Measurements from ENCODE around the gene WDR4. TPM values are rescaled to one million over a fixed set of nuclear protein-coding genes. Genes with fewer than 3 reads are reported as not detected.

Gene WDR4
- total and polyA plus RNA-seq, 2 of the 13 experiments (the other 11 are each of a cell fraction or from before 2014, with no cell fraction given) = 11.3 to 14.4 TPM

- TF ChIP-seq SMAD3 (CRISPR knock-in tag; IDR thresholded peaks at IDR 0.05) (peak; percentile 40; the same call in 1 of the 2 replicates), BORCS8-MEF2B (CRISPR knock-in tag; IDR thresholded peaks at IDR 0.05) (no peak; the same call in 1 of the 2 replicates), ZHX2 (IDR thresholded peaks at IDR 0.05; ENCODE audit: low read depth) (no peak; the same call in 1 of the 2 replicates), ZHX2 (CRISPR knock-in tag; IDR thresholded peaks at IDR 0.05; ENCODE audit: borderline replicate concordance) (peak; percentile 88; the same call in 1 of the 2 replicates), ZNF350 (CRISPR knock-in tag; IDR thresholded peaks at IDR 0.05; ENCODE audit: borderline replicate concordance, low read depth) (peak; percentile 78; the same call in 1 of the 2 replicates), ZNF761 (CRISPR knock-in tag; conservative IDR thresholded peaks at IDR 0.05) (peak; percentile 43; the same call in 1 of the 2 replicates), USF2 (IDR thresholded peaks at IDR 0.05; ENCODE audit: low read depth, low read length) (no peak), USF2 (CRISPR knock-in tag; IDR thresholded peaks at IDR 0.05; ENCODE audit: borderline replicate concordance) (peak; percentile 35; the same call in 1 of the 2 replicates), PRDM15 (CRISPR knock-in tag; IDR thresholded peaks at IDR 0.05) (peak; percentile 39; the same call in 1 of the 2 replicates), ZSCAN22 (CRISPR knock-in tag; IDR thresholded peaks at IDR 0.05) (peak; percentile 59; the same call in 1 of the 2 replicates), NFYC (CRISPR knock-in tag; IDR thresholded peaks at IDR 0.05) (peak; percentile 86), TBL1XR1 (IDR thresholded peaks at IDR 0.05; ENCODE audit: borderline replicate concordance, low read length, partially characterized antibody) (peak; percentile 61), NR2F6 (IDR thresholded peaks at IDR 0.05) (no peak), NR2F6 (CRISPR knock-in tag; IDR thresholded peaks at IDR 0.05) (peak; percentile 30; the same call in 1 of the 2 replicates), KDM6A (CRISPR knock-in tag; IDR thresholded peaks at IDR 0.05; ENCODE audit: low read depth) (no peak), MYPOP (CRISPR knock-in tag; IDR thresholded peaks at IDR 0.05) (peak; percentile 90)
Observed at GRCh38 chr21:42892931-42893755, 13.8 kb upstream of the WDR4 start, which contains the start of gene NDUFV3 (continued).

Measured in HepG2 (cell line).